ENCODE data around the gene CTNNBL1.

- no peak for TF ChIP-seq CTCF (IDR thresholded peaks at IDR 0.05)
- no peak for TF ChIP-seq POLR2A (IDR thresholded peaks at IDR 0.05)
Measured at GRCh38 chr20:37837924-37838323, 144.1 kb downstream of the CTNNBL1 start.
